ENCODE measurements around the gene PIH1D1.

DNA sequence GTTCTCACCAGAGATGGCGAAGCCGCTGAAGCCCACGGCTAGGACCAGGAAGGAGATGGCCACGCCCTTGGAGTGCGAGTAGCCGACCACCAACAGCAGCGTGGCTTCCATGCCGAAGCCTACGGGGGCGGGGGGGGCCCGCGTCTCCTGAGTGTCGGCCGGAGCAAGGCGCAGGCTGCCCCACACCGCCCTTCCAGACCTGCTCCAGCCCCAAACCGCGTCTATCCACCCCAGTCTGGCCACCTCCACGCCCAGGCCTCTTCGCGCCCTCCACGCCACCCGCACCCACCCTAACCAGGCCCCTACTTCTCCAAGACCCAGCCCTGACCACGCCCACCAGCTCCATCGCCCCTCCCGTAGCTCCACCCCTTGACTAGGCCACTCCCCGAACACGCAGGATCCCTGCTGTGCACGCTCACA lies 20.3 kb downstream of the PIH1D1 start:
- TF ChIP-seq, protein P1, sequence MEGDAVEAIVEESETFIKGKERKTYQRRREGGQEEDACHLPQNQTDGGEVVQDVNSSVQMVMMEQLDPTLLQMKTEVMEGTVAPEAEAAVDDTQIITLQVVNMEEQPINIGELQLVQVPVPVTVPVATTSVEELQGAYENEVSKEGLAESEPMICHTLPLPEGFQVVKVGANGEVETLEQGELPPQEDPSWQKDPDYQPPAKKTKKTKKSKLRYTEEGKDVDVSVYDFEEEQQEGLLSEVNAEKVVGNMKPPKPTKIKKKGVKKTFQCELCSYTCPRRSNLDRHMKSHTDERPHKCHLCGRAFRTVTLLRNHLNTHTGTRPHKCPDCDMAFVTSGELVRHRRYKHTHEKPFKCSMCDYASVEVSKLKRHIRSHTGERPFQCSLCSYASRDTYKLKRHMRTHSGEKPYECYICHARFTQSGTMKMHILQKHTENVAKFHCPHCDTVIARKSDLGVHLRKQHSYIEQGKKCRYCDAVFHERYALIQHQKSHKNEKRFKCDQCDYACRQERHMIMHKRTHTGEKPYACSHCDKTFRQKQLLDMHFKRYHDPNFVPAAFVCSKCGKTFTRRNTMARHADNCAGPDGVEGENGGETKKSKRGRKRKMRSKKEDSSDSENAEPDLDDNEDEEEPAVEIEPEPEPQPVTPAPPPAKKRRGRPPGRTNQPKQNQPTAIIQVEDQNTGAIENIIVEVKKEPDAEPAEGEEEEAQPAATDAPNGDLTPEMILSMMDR (IDR thresholded peaks at IDR 0.05): no peak
- TF ChIP-seq POLR2A (IDR thresholded peaks at IDR 0.05) (no peak), POLR2AphosphoS5 (IDR thresholded peaks at IDR 0.05) (no peak), EP300 (IDR thresholded peaks at IDR 0.05) (no peak)
